ENCODE measurements around the gene TECPR2. TPM values are rescaled to one million over a fixed set of nuclear protein-coding genes. Genes with fewer than 3 reads are reported as not detected.

TECPR2 gene
- total and polyA plus RNA-seq, 4 donors: 3.5 to 32.5 (median 18.9) TPM

- H3K4me1 ChIP-seq (ENCODE audit: control insufficient read depth in 1 of 2, insufficient read depth in 2 of 2, low read length in 2 of 2): no peaks in the 10 kb centered on the region
- no peaks in the 10 kb centered on the region for H3K9me3 ChIP-seq (ENCODE audit: control insufficient read depth, low read length)
- DNase-seq (peak in 1 of 2 donors; percentile 64), ATAC-seq (ENCODE audit: low FRiP score) (no peak)
- H3K36me3 ChIP-seq (ENCODE audit: control insufficient read depth in 1 of 2, insufficient read depth in 2 of 2, low read length in 1 of 2): peaks cover 0 to 13% of the 10 kb centered on the region in 2 donors
- H3K27ac ChIP-seq (ENCODE audit: low read depth in 1 of 2, low read length in 2 of 2): no peak overlapping the region
- intact Hi-C loops (cut with DNase I): no loop called here
- no peaks in the 10 kb centered on the region for H3K27me3 ChIP-seq (ENCODE audit: control insufficient read depth in 1 of 2, insufficient read depth in 2 of 2, low read length in 1 of 2)
- 94 to 96% methylated on average over 24 of the region's 24 CpGs for WGBS, 2 donors
- no peak overlapping the region for H3K4me3 ChIP-seq (ENCODE audit: low read length in 2 of 2)
Observed at GRCh38 chr14:102452302-102452701, 89.6 kb downstream of the TECPR2 start.

GRCh38 chr14:102454711-102455110 is 92.0 kb downstream of the TECPR2 start:
- peak; percentile 20 for ATAC-seq (ENCODE audit: low FRiP score)
- peaks cover 0 to 18% of the 10 kb centered on the region in 2 donors for H3K36me3 ChIP-seq (ENCODE audit: control insufficient read depth in 1 of 2, insufficient read depth in 2 of 2, low read length in 1 of 2)

GRCh38 chr14:102457509-102457908 is 94.8 kb downstream of the TECPR2 start:
- Histone ChIP-seq H3K9me3 (ENCODE audit: control insufficient read depth, low read length) (no peaks in the 10 kb centered on the region), H3K27ac (ENCODE audit: low read depth in 1 of 2, low read length in 2 of 2) (no peak overlapping the region), H3K4me3 (ENCODE audit: low read length in 2 of 2) (no peak overlapping the region), H3K27me3 (ENCODE audit: control insufficient read depth in 1 of 2, insufficient read depth in 2 of 2, low read length in 1 of 2) (no peaks in the 10 kb centered on the region), H3K4me1 (ENCODE audit: control insufficient read depth in 1 of 2, insufficient read depth in 2 of 2, low read length in 2 of 2) (no peaks in the 10 kb centered on the region), H3K36me3 (ENCODE audit: control insufficient read depth in 1 of 2, insufficient read depth in 2 of 2, low read length in 1 of 2) (peaks cover 0 to 9% of the 10 kb centered on the region in 2 donors)
- no peak for DNase-seq
- ATAC-seq (ENCODE audit: low FRiP score): no peak
- intact Hi-C loops (cut with DNase I): no loop called here
- 75 to 98% methylated on average over 2 of the region's 2 CpGs for whole genome bisulfite sequencing, 2 donors

More at GRCh38 chr14:102454711-102455110, 92.0 kb downstream of the TECPR2 start:
- no peaks in the 10 kb centered on the region for H3K27me3 ChIP-seq (ENCODE audit: control insufficient read depth in 1 of 2, insufficient read depth in 2 of 2, low read length in 1 of 2)
- no peak overlapping the region for H3K4me3 ChIP-seq (ENCODE audit: low read length in 2 of 2)
- H3K4me1 ChIP-seq (ENCODE audit: control insufficient read depth in 1 of 2, insufficient read depth in 2 of 2, low read length in 2 of 2): no peaks in the 10 kb centered on the region
- DNase-seq: peak in 1 of 2 donors; percentile 59
- 41 to 47% methylated on average over 5 of the region's 5 CpGs for WGBS, 2 donors
- H3K9me3 ChIP-seq (ENCODE audit: control insufficient read depth, low read length): no peaks in the 10 kb centered on the region
- intact Hi-C loops (cut with DNase I): no loop called here
- no peak overlapping the region for H3K27ac ChIP-seq (ENCODE audit: low read depth in 1 of 2, low read length in 2 of 2)

GRCh38 chr14:102461490-102462338 is 99.0 kb downstream of the TECPR2 start:
- peaks cover 0 to 9% of the 10 kb centered on the region in 2 donors for H3K36me3 ChIP-seq (ENCODE audit: control insufficient read depth in 1 of 2, insufficient read depth in 2 of 2, low read length in 1 of 2)

GRCh38 chr14:102462391-102462790 is 99.7 kb downstream of the TECPR2 start:
- peaks cover 0 to 9% of the 10 kb centered on the region in 2 donors for H3K36me3 ChIP-seq (ENCODE audit: control insufficient read depth in 1 of 2, insufficient read depth in 2 of 2, low read length in 1 of 2)
- no peaks in the 10 kb centered on the region for H3K9me3 ChIP-seq (ENCODE audit: control insufficient read depth, low read length)
- H3K27ac ChIP-seq (ENCODE audit: low read depth in 1 of 2, low read length in 2 of 2): no peak overlapping the region
- ATAC-seq (ENCODE audit: low FRiP score) (no peak), DNase-seq (peak in 1 of 2 donors; percentile 20)
- no peaks in the 10 kb centered on the region for H3K4me1 ChIP-seq (ENCODE audit: control insufficient read depth in 1 of 2, insufficient read depth in 2 of 2, low read length in 2 of 2)
- intact Hi-C loops (cut with DNase I): no loop called here
- no peaks in the 10 kb centered on the region for H3K27me3 ChIP-seq (ENCODE audit: control insufficient read depth in 1 of 2, insufficient read depth in 2 of 2, low read length in 1 of 2)
- 73 to 76% methylated on average over 4 of the region's 4 CpGs for WGBS, 2 donors
- no peak overlapping the region for H3K4me3 ChIP-seq (ENCODE audit: low read length in 2 of 2)

More at GRCh38 chr14:102461490-102462338, 99.0 kb downstream of the TECPR2 start:
- Histone ChIP-seq H3K4me1 (ENCODE audit: control insufficient read depth in 1 of 2, insufficient read depth in 2 of 2, low read length in 2 of 2) (no peaks in the 10 kb centered on the region), H3K27me3 (ENCODE audit: control insufficient read depth in 1 of 2, insufficient read depth in 2 of 2, low read length in 1 of 2) (no peaks in the 10 kb centered on the region), H3K27ac (ENCODE audit: low read depth in 1 of 2, low read length in 2 of 2) (no peak overlapping the region), H3K9me3 (ENCODE audit: control insufficient read depth, low read length) (no peaks in the 10 kb centered on the region), H3K4me3 (ENCODE audit: low read length in 2 of 2) (no peak overlapping the region)
- ATAC-seq (ENCODE audit: low FRiP score) (no peak), DNase-seq (peak in 1 of 2 donors; percentile 48)
- WGBS, 2 donors: 78 to 85% methylated on average over 14 of the region's 14 CpGs
- intact Hi-C loops (cut with DNase I): no loop called here

- peaks cover 0 to 4% of the 10 kb centered on the region in 2 donors for H3K36me3 ChIP-seq (ENCODE audit: control insufficient read depth in 1 of 2, insufficient read depth in 2 of 2, low read length in 1 of 2)
- DNase-seq (peak in 1 of 2 donors; percentile 8), ATAC-seq (ENCODE audit: low FRiP score) (no peak)
- H3K27me3 ChIP-seq (ENCODE audit: control insufficient read depth in 1 of 2, insufficient read depth in 2 of 2, low read length in 1 of 2): no peaks in the 10 kb centered on the region
- H3K4me1 ChIP-seq (ENCODE audit: control insufficient read depth in 1 of 2, insufficient read depth in 2 of 2, low read length in 2 of 2): no peaks in the 10 kb centered on the region
- H3K4me3 ChIP-seq (ENCODE audit: low read length in 2 of 2): no peak overlapping the region
- no peak overlapping the region for H3K27ac ChIP-seq (ENCODE audit: low read depth in 1 of 2, low read length in 2 of 2)
- 94 to 95% methylated on average over 4 of the region's 4 CpGs for whole genome bisulfite sequencing, 2 donors
- intact Hi-C loops (cut with DNase I): no loop called here
- no peaks in the 10 kb centered on the region for H3K9me3 ChIP-seq (ENCODE audit: control insufficient read depth, low read length)
Observed at GRCh38 chr14:102464006-102464405, 101.3 kb downstream of the TECPR2 start.

GRCh38 chr14:102464846-102465341 is 102.2 kb downstream of the TECPR2 start:
- H3K27ac ChIP-seq (ENCODE audit: low read depth in 1 of 2, low read length in 2 of 2): no peak overlapping the region
- H3K4me3 ChIP-seq (ENCODE audit: low read length in 2 of 2): no peak overlapping the region
- intact Hi-C loops (cut with DNase I): no loop called here
- no peaks in the 10 kb centered on the region for H3K4me1 ChIP-seq (ENCODE audit: control insufficient read depth in 1 of 2, insufficient read depth in 2 of 2, low read length in 2 of 2)
- peaks cover 0 to 4% of the 10 kb centered on the region in 2 donors for H3K36me3 ChIP-seq (ENCODE audit: control insufficient read depth in 1 of 2, insufficient read depth in 2 of 2, low read length in 1 of 2)
- no peaks in the 10 kb centered on the region for H3K27me3 ChIP-seq (ENCODE audit: control insufficient read depth in 1 of 2, insufficient read depth in 2 of 2, low read length in 1 of 2)
- no peak for ATAC-seq (ENCODE audit: low FRiP score)
- 90 to 91% methylated on average over 6 of the region's 6 CpGs for WGBS, 2 donors
- peak in 1 of 2 donors; percentile 26 for DNase-seq
- no peaks in the 10 kb centered on the region for H3K9me3 ChIP-seq (ENCODE audit: control insufficient read depth, low read length)

- Histone ChIP-seq H3K27me3 (ENCODE audit: control insufficient read depth in 1 of 2, insufficient read depth in 2 of 2, low read length in 1 of 2) (no peaks in the 10 kb centered on the region), H3K36me3 (ENCODE audit: control insufficient read depth in 1 of 2, insufficient read depth in 2 of 2, low read length in 1 of 2) (peaks cover 0 to 4% of the 10 kb centered on the region in 2 donors), H3K4me1 (ENCODE audit: control insufficient read depth in 1 of 2, insufficient read depth in 2 of 2, low read length in 2 of 2) (no peaks in the 10 kb centered on the region), H3K9me3 (ENCODE audit: control insufficient read depth, low read length) (no peaks in the 10 kb centered on the region), H3K4me3 (ENCODE audit: low read length in 2 of 2) (no peak overlapping the region), H3K27ac (ENCODE audit: low read depth in 1 of 2, low read length in 2 of 2) (no peak overlapping the region)
- DNase-seq (no peak), ATAC-seq (ENCODE audit: low FRiP score) (no peak)
- WGBS, 2 donors: 96 to 97% methylated on average over 1 of the region's 1 CpG
- intact Hi-C loops (cut with DNase I): no loop called here
Observed at GRCh38 chr14:102469261-102469660, 106.5 kb downstream of the TECPR2 start.
